ENCODE data around the gene GREB1. TPM values are rescaled to one million over a fixed set of nuclear protein-coding genes. Genes with fewer than 3 reads are reported as not detected.

GREB1 gene
- total RNA-seq, 4 donors from 2014 or later: 8.1 to 74.3 (median 26.7) TPM

GRCh38 chr2:11678306-11678960, 144.6 kb downstream of the GREB1 start:
- WGBS, 2 donors: 76 to 81% methylated on average over 12 to 14 of the region's 14 CpGs

GRCh38 chr2:11679016-11679415, 145.2 kb downstream of the GREB1 start:
- Histone ChIP-seq H3K27me3 (peaks cover 0 to 4% of the 10 kb centered on the region in 2 donors), H3K27ac (no peak overlapping the region), H3K36me3 (no peaks in the 10 kb centered on the region), H3K9me3 (peaks cover 0 to 7% (median 0%) of the 10 kb centered on the region in 4 donors), H3K4me1 (peaks cover 0 to 26% (median 22%) of the 10 kb centered on the region in 4 donors), H3K4me3 (no peak overlapping the region)
- DNase-seq (ENCODE audit: low spot score in 2 of 2): no peak
- TF ChIP-seq EP300 (IDR thresholded peaks at IDR 0.05) (no peak), CTCF (IDR thresholded peaks at IDR 0.05) (no peak), POLR2A (IDR thresholded peaks at IDR 0.05) (no peak)
- 81 to 85% methylated on average over 7 of the region's 7 CpGs for WGBS, 2 donors

More at GRCh38 chr2:11678306-11678960, 144.6 kb downstream of the GREB1 start:
- no peak for DNase-seq (ENCODE audit: low spot score in 2 of 2)
- peaks cover 0 to 7% (median 0%) of the 10 kb centered on the region in 4 donors for H3K9me3 ChIP-seq
- no peaks in the 10 kb centered on the region for H3K36me3 ChIP-seq
- H3K4me1 ChIP-seq: peaks cover 0 to 26% (median 22%) of the 10 kb centered on the region in 4 donors
- no peak overlapping the region for H3K27ac ChIP-seq
- TF ChIP-seq POLR2A (IDR thresholded peaks at IDR 0.05) (no peak), EP300 (IDR thresholded peaks at IDR 0.05) (no peak), CTCF (IDR thresholded peaks at IDR 0.05) (no peak)
- H3K4me3 ChIP-seq: no peak overlapping the region
- peaks cover 0 to 4% of the 10 kb centered on the region in 2 donors for H3K27me3 ChIP-seq

- TF ChIP-seq POLR2A (IDR thresholded peaks at IDR 0.05): no peak
- no peak for TF ChIP-seq CTCF (IDR thresholded peaks at IDR 0.05)
- no peak for TF ChIP-seq EP300 (IDR thresholded peaks at IDR 0.05)
- no peak for DNase-seq (ENCODE audit: low spot score in 2 of 2)
- WGBS, 2 donors: 68 to 72% methylated on average over 12 to 13 of the region's 13 CpGs
- Histone ChIP-seq H3K4me1 (peaks cover 0 to 26% (median 22%) of the 10 kb centered on the region in 4 donors), H3K36me3 (no peaks in the 10 kb centered on the region), H3K9me3 (peaks cover 0 to 7% (median 0%) of the 10 kb centered on the region in 4 donors), H3K4me3 (no peak overlapping the region), H3K27ac (peak overlapping the region; percentile 0 to 81 (median 51)), H3K27me3 (peaks cover 0 to 4% of the 10 kb centered on the region in 2 donors)
Measured at GRCh38 chr2:11679486-11680181, 145.8 kb downstream of the GREB1 start.

DNA sequence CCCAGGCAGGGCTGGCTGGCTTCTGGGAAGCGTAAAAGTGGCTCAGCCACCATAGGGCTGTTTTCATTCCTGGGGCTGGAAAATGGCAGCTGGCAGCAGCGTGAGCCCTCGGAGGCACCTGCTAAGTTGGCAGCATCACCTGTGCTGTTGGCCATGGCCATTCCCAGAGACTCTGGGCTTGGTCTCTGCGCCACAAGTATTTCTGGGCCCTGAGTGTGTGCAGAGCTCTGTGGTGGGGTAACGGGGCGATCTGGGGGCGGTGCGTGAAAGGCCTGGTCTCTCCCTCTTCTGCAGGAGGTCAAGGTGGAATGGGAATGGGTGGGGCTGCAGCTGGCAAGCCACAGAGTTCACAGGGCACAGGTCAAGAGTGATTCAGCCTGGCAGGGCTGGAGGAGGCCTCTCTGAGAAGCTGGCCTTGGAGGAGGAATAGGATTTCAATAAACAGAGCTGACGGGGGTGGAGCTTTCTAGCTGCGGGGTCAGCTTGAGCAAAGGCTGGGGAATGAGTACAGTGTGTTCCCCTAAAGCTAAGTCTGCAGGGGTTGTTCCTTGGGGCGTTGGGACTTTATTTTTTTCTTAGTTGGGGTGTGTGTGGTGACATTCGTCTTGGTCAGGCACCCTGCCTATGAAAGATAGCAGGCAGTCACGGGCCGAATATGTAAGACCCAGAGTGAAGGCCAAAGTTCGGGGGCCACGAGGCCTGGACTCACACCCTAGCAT, 146.5 kb downstream of the GREB1 start:
- Histone ChIP-seq H3K9me3 (peaks cover 0 to 6% (median 0%) of the 10 kb centered on the region in 4 donors), H3K27me3 (peaks cover 0 to 4% of the 10 kb centered on the region in 2 donors), H3K4me3 (no peak overlapping the region), H3K36me3 (no peaks in the 10 kb centered on the region), H3K4me1 (peaks cover 0 to 26% (median 22%) of the 10 kb centered on the region in 4 donors), H3K27ac (peak overlapping the region; percentile 51 to 86 (median 70))
- 53 to 57% methylated on average over 13 to 15 of the region's 16 CpGs for WGBS, 2 donors
- no peak for DNase-seq (ENCODE audit: low spot score in 2 of 2)
- TF ChIP-seq CTCF (IDR thresholded peaks at IDR 0.05): no peak
- TF ChIP-seq POLR2A (IDR thresholded peaks at IDR 0.05): no peak
- peak; percentile 55 to 82 for TF ChIP-seq EP300 (IDR thresholded peaks at IDR 0.05)

Data from tibial nerve (tissue), 4 donors.